B cell (primary cell): ENCODE measurements around the gene NANOS1. TPM values are rescaled to one million over a fixed set of nuclear protein-coding genes. Genes with fewer than 3 reads are reported as not detected.

Experiments used
- ATAC-seq: fragments of 200-7000 bp; cut with Tn5 transposase; one replicate; pipeline ENCODE4 v1.10.0; 2021; ENCODE audit warnings: low read depth, mild to moderate bottlenecking, moderate number of reproducible peaks, moderate library complexity
- CTCF ChIA-PET: fragments of 350-600 bp; sonication (Branson Sonifier 250); formaldehyde crosslinking; loops from one replicate; lab custom pipeline; 2021; ENCODE audit warnings: antibody characterized with exemption, inconsistent platforms; lab: Charles Lee
- POLR2A ChIA-PET: fragments of 350-600 bp; sonication (Branson Sonifier 250); formaldehyde crosslinking; loops from one replicate; lab custom pipeline; 2021; ENCODE audit warnings: antibody characterized with exemption; lab: Charles Lee
- DNase-seq: peaks from one replicate; pipeline ENCODE4 v3.0.0; 2013
- H2AFZ ChIP-seq: 2 replicates; pipeline ENCODE4 v1.6.1; 2012; ENCODE audit warnings: mild to moderate bottlenecking, low read depth, low read length; ENCODE audit not compliant: insufficient read depth, poor library complexity, severe bottlenecking
- H3K27ac ChIP-seq, 2 donors: 1 replicate in 1 of 2; 2 replicates in 1 of 2; pipeline ENCODE4 v1.5.1; 2012 to 2013; ENCODE audit warnings: low read length in 2 of 2, mild to moderate bottlenecking in 2 of 2, moderate library complexity in 1 of 2
- H3K27me3 ChIP-seq, 4 experiments: fragments of 200-600 bp in 1 of 4; sonication (generic) in 1 of 4; replicated peaks in 1 of 4; 1 replicate in 2 of 4; 2 replicates in 2 of 4; pipeline versions ENCODE4 v1.6.1 to v1.7.0; 2013 to 2016; ENCODE audit warnings: low read length in 3 of 4, mild to moderate bottlenecking in 2 of 4, mixed read lengths in 1 of 4, moderate library complexity in 1 of 4; ENCODE audit not compliant: insufficient read depth in 4 of 4, control insufficient read depth in 3 of 4; ENCODE audit errors: control extremely low read depth in 1 of 4
- H3K36me3 ChIP-seq, 2 experiments: replicated peaks in 1 of 2; 1 replicate in 1 of 2; 2 replicates in 1 of 2; pipeline versions ENCODE4 v1.6.1 to v1.7.1; 2013; ENCODE audit warnings: low read length in 1 of 2; ENCODE audit not compliant: insufficient read depth in 2 of 2, control insufficient read depth in 1 of 2; ENCODE audit errors: control extremely low read depth in 1 of 2, extremely low read depth in 1 of 2
- H3K4me1 ChIP-seq, 2 donors: fragments of 200-600 bp in 1 of 2; sonication (generic) in 1 of 2; 1 replicate in 1 of 2; 2 replicates in 1 of 2; pipeline versions ENCODE4 v1.5.1 to v1.6.1; 2013 to 2017; ENCODE audit warnings: low read length in 2 of 2; ENCODE audit not compliant: control insufficient read depth in 2 of 2, insufficient read depth in 2 of 2
- H3K4me2 ChIP-seq: replicated peaks from 2 replicates; pipeline ENCODE3; 2012; ENCODE audit warnings: mild to moderate bottlenecking, low read depth, low read length; ENCODE audit not compliant: poor library complexity, severe bottlenecking
- H3K4me3 ChIP-seq, 5 experiments: fragments of 200-600 bp in 1 of 5; sonication (generic) in 1 of 5; 1 replicate in 3 of 5; 2 replicates in 2 of 5; pipeline versions ENCODE4 v1.5.1 to v1.7.0; 2011 to 2016; ENCODE audit warnings: low read length in 4 of 5, mild to moderate bottlenecking in 4 of 5, low read depth in 2 of 5, control low read depth in 1 of 5, moderate library complexity in 1 of 5; ENCODE audit not compliant: insufficient read depth in 1 of 5; ENCODE audit errors: control extremely low read depth in 1 of 5, extremely low read depth in 1 of 5
- H3K79me2 ChIP-seq: fragments of 200-600 bp; sonication (generic); one replicate; pipeline ENCODE4 v1.6.0; 2016; ENCODE audit warnings: low read length; ENCODE audit not compliant: control insufficient read depth, insufficient read depth
- H3K9ac ChIP-seq: fragments of 200-600 bp; sonication (generic); 2 replicates; pipeline ENCODE4 v1.6.1; 2017; ENCODE audit warnings: mild to moderate bottlenecking, low read length, moderate library complexity
- H3K9me3 ChIP-seq, 3 donors: one replicate each; pipeline versions ENCODE4 v1.6.1 to v1.7.1; 2013; ENCODE audit warnings: low read length in 2 of 3; ENCODE audit not compliant: control insufficient read depth in 2 of 3, insufficient read depth in 1 of 3; ENCODE audit errors: control extremely low read depth in 1 of 3
- H4K20me1 ChIP-seq: 2 replicates; pipeline ENCODE4 v1.6.0; 2012; ENCODE audit warnings: mild to moderate bottlenecking, low read length; ENCODE audit not compliant: insufficient read depth, control insufficient read depth, poor library complexity, severe bottlenecking
- H3K27ac Mint-ChIP-seq: one replicate; pipeline ENCODE4 v1.8.0; 2021; ENCODE audit warnings: mixed read lengths
- H3K27me3 Mint-ChIP-seq: one replicate; pipeline ENCODE4 v1.8.0; 2021; ENCODE audit warnings: mixed read lengths
- H3K4me1 Mint-ChIP-seq: one replicate; pipeline ENCODE4 v1.8.0; 2021; ENCODE audit warnings: mixed read lengths
- H3K4me3 Mint-ChIP-seq: one replicate; pipeline ENCODE4 v1.8.0; 2021; ENCODE audit warnings: mixed read lengths
- H3K9me3 Mint-ChIP-seq: one replicate; pipeline ENCODE4 v1.8.0; 2022; ENCODE audit warnings: mixed read lengths; ENCODE audit not compliant: insufficient read depth
- CTCF ChIP-seq: fragments of 200-600 bp; IDR thresholded peaks from one replicate; pipeline ENCODE4 v1.8.0; 2022; ENCODE audit warnings: antibody characterized with exemption, mild to moderate bottlenecking
- EZH2 ChIP-seq: IDR thresholded peaks from 2 replicates; pipeline ENCODE4 v1.6.1; 2012; ENCODE audit warnings: borderline replicate concordance, low read depth, mild to moderate bottlenecking, moderate library complexity, low read length; ENCODE audit not compliant: insufficient read depth, poor library complexity, severe bottlenecking
- WGBS: methylation state at CpG from one replicate; pipeline ENCODE4 v1.1.5; 2013; ENCODE audit warnings: missing lambda C conversion rate; ENCODE audit not compliant: insufficient coverage; 5-methylcytosine and 5-hydroxymethylcytosine counted together
- intact Hi-C: fragments of 100-400 bp; cut with micrococcal nuclease; formaldehyde crosslinking; loops from one replicate; pipeline ENCODE4 v1.10.0; 2022
- polyA plus RNA-seq: library from polyadenylated mRNA; depleted of rRNA; stranded (reverse); fragments of >200 nt; gene quantifications from 2 replicates; pipeline ENCODE4 v1.2.3, GENCODE V29; 2012
- total RNA-seq, 2 donors: library from RNA; stranded (reverse); fragments of 120-200 nt in 1 of 2; gene quantifications; 1 replicate in 1 of 2; 2 replicates in 1 of 2; pipeline versions ENCODE4 v1.2.3 to v1.2.4, GENCODE V29; 2013 to 2022

The NANOS1 gene
- total and polyA plus RNA-seq, 2 donors (not counting 1 experiment from before 2014, with no cell fraction given): 0.16 to 0.69 TPM

- Mint-ChIP-seq H3K4me1 (peaks cover 24% of the 10 kb centered on the region), H3K4me3 (peak overlapping the region; percentile 81), H3K27ac (peak overlapping the region; percentile 32), H3K9me3 (no peaks in the 10 kb centered on the region), H3K27me3 (peaks cover 25% of the 10 kb centered on the region)
- peak; percentile 86 for DNase-seq
- Histone ChIP-seq H3K36me3 (peaks cover 2 to 13% of the 10 kb centered on the region in 2 experiments), H3K79me2 (no peaks in the 10 kb centered on the region), H3K9ac (peak overlapping the region; percentile 34), H3K27ac (no peak overlapping the region), H3K4me3 (peak overlapping the region in 3 of 5 experiments; percentile 23 to 47 (median 39)), H2AFZ (no peak overlapping the region), H3K4me1 (peaks cover 21% of the 10 kb centered on the region in 2 donors), H3K27me3 (peaks cover 0 to 30% (median 8%) of the 10 kb centered on the region in 4 experiments), H3K4me2 (peak overlapping the region; percentile 93), H3K9me3 (peaks cover 0 to 3% (median 0%) of the 10 kb centered on the region in 3 donors), H4K20me1 (peaks cover 34% of the 10 kb centered on the region)
- WGBS: 2% methylated on average over 59 of the region's 65 CpGs
- POLR2A ChIA-PET: no interaction called here
- peak; percentile 68 for ATAC-seq
- TF ChIP-seq CTCF (peak; percentile 24), EZH2 (no peak)
- intact Hi-C loops: loop anchor here (1.0 kb wide), 2 partner anchors 50 to 74 kb away; partner anchors contain the start of genes DENND10 and EIF3A
- CTCF ChIA-PET: no interaction called here
Measured at GRCh38 chr10:119030421-119031250, 1.1 kb downstream of the NANOS1 start.
